ENCODE results near the gene CGB7.

The CGB7 gene

DNA sequence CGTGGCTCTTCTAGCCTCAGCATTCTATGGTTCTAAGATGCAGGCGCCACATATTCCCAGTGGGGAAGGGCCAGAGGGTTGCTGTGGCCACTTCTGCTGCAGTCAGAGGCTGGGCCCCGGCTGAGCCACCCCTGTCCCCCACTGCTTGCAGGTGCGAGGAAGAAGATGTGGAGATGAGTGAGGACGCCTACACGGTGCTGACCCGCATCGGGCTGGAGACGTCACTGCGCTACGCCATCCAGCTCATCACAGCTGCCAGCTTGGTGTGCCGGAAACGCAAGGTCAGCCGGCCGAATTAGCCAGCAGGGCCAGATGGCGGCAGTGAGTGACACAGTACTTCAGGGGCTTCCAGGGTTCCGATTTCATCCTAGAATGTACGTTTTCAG, 42.7 kb downstream of the CGB7 start:
- DNase-seq = no peak

DNA sequence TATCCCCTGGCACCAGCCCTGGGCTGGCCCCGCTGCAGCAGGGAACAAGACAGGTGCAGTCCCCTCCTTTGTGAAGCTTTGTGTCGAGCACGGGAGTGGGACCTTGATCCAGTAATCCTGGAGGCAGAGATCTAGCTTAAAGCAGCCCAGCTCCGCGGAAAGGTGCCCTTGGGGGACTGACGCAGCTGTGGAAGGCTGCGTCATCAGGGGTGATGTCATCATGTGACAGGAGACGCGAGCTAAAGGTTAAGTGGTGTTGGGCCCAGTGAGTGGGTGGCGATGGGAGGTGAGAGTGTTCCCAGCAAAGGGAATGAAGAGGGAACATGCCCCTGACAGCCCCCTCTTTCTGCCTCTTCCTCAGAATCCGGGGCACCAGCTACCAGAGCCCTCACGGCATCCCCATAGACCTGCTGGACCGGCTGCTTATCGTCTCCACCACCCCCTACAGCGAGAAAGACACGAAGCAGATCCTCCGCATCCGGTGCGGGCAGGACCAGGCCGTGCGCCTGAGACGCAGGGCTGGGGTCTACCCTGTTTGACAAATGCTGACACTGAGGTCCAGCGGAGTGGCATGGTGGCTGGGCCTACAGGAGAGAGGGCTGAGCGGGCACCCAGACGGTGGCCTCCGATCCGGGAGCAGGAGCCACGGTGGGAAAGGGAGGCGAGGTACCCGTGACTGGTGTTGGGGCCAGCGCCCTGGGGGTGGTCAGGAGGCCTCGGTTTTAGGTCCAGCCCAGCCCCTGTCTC, 43.3 kb downstream of the CGB7 start:
- DNase-seq = no peak

DNA sequence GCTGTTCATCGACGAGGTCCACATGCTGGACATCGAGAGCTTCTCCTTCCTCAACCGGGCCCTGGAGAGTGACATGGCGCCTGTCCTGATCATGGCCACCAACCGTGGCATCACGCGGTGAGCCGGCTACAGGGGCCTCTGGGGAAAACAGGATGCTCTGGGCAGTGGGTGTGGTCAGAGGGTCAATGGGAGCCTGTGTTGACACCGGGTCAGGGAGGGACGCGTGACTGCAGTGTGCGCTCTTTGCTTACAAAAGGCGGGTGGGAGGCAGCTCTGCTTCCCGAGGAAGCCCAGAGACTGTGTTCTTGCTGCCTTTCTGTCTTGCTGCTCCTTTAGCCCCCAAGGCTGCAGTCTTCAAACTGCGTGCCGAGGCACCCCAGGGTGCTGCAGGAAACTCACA, 46.4 kb downstream of the CGB7 start:
- DNase-seq = no peak

DNA sequence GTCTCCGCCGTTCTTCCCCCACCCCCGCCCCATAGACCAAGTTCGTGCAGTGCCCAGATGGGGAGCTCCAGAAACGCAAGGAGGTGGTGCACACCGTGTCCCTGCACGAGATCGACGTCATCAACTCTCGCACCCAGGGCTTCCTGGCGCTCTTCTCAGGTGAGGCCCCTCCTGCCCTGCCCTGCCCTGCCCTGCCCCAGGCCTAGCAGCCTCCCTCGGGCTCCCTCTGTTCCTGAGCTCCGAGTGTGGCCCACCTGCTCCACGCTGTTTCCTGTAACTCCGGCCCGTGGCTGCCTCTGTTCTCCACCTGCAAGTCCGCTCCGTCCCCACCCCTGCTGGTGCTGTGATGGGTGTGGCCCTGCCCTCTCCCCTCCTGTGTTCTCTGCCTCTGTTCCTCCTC, 47.1 kb downstream of the CGB7 start:
- DNase-seq = no peak

DNA sequence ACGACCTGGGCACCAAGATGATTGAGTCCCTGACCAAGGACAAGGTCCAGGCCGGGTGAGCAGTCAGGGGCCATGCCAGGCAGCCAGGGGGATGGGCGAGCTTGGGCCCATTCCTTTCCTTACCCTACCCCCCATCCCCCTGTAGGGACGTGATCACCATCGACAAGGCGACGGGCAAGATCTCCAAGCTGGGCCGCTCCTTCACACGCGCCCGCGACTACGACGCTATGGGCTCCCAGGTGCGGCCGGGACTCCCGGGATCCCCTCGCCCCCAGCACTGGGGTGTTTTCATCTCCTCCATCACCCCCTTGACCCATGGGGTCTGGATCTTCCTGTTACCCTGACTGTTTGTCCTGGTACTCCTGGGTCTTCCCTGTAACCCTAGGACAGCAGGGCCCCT, 47.7 kb downstream of the CGB7 start:
- DNase-seq = no peak

DNA sequence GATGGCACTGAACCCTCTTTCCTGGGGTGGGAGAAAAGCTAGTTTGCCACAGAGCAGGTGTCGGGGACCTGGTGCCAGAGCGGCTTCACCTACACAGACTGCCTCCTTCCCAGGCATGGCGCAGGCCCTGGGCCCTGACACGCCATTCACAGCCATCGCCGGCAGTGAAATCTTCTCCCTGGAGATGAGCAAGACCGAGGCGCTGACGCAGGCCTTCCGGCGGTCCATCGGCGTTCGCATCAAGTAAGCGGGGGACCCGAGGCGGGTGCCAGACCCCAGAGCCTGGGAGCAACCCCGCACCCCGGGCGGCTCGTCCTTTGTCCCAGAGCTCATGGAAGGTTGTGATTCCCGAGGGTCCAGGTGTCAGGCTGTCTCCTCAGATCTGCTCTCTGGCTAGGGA, 50.6 kb downstream of the CGB7 start:
- DNase-seq = no peak

DNA sequence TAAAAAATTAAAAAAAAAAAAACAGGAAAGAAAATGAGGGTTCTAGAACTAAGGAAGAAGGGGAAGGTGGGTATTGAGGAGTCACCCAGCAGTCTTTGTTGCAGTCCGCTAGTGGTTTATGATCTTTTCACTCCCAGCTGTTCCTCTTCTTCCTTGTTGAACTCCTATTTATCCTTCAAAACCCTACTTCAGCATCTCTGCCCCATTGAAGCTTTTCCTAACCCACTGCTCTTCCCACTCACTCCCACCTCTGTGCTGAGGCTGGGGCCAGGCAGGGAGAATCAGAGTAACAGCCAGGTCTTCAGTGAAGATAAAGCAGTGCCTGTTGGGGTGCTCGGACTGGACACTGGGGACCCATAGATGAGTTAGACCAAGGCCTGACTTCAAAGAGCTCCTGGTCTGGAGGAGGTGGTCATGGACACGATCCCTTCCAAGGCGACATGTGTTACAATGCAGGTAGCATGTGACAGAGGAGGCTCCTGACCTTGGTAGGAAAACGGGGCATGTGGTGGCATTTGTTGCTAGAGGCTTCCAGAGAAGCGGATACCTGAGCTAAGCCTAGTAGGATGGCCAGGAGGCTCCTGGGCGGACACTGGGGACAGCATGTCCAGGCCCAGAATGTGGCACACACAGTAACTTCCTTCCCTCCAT, 52.5 kb downstream of the CGB7 start:
- DNase-seq = no peak

Measured in suppressor macrophage treated with lipopolysaccharide for 1 hour (primary cell).